Fibroblast of mammary gland (primary cell): ENCODE measurements around the gene MTX1.

Experiments
- DNase-seq: peaks from one replicate; pipeline ENCODE4 v3.0.0-alpha.2; 2010; ENCODE audit warnings: low read depth
- H3K4me3 ChIP-seq: 2 replicates; pipeline ENCODE4 v1.5.1; 2011; ENCODE audit warnings: low read depth, mild to moderate bottlenecking, low read length, moderate library complexity; ENCODE audit not compliant: control insufficient read depth
- CTCF ChIP-seq: conservative IDR thresholded peaks from 2 replicates; pipeline ENCODE4 v1.5.1; 2011; ENCODE audit warnings: low read depth, low read length, inconsistent platforms; ENCODE audit not compliant: control insufficient read depth, insufficient read depth

The MTX1 gene

GRCh38 chr1:155198547-155198906 lies 10.0 kb upstream of the MTX1 start:
- no peak for TF ChIP-seq CTCF
- no peak for DNase-seq
- no peak overlapping the region for H3K4me3 ChIP-seq

DNA sequence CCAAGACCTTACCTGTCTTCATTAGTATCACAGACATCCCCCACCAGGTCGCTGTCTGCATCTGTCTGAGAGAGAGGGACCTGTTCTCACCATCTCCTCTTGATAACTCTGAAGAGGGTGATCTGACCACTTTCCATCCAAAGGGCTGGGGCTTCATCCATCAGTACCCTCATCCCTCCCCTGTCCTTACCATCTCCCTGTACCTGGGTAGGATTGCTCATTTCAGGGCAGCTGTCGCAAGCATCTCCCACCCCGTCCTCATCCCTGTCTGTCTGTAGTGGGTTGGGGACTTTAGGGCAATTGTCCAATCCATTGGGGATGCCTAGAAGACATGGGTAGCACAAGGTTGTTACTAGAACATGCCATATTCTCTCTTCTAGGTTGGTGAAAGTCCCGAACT lies 8.7 kb upstream of the MTX1 start:
- no peak for DNase-seq
- TF ChIP-seq CTCF, result no peak
- H3K4me3 ChIP-seq, result no peak overlapping the region

GRCh38 chr1:155200920-155201319 lies 7.6 kb upstream of the MTX1 start:
- DNase-seq, result no peak
- H3K4me3 ChIP-seq, result no peak overlapping the region
- no peak for TF ChIP-seq CTCF

DNA sequence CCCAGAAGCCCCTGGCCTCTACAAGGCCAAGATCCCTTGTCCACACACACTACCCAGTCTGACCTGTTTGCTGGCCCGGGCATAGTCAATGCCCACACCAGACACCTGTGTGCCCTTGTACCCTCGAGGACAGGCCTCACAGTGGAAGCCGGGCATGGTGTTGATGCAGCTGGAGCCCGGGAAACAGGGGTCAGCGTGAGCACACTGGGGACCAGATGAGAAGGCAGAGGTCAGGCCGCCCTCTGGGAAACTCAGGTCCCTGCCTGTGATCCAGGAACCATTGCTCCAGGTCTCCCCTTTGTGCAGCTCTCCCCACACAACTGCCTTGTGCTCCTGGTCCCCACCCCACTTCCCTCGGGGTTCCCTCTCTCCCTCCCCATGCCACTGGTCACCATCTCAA lies 6.3 kb upstream of the MTX1 start:
- TF ChIP-seq CTCF, result no peak
- DNase-seq, result no peak
- no peak overlapping the region for H3K4me3 ChIP-seq

DNA sequence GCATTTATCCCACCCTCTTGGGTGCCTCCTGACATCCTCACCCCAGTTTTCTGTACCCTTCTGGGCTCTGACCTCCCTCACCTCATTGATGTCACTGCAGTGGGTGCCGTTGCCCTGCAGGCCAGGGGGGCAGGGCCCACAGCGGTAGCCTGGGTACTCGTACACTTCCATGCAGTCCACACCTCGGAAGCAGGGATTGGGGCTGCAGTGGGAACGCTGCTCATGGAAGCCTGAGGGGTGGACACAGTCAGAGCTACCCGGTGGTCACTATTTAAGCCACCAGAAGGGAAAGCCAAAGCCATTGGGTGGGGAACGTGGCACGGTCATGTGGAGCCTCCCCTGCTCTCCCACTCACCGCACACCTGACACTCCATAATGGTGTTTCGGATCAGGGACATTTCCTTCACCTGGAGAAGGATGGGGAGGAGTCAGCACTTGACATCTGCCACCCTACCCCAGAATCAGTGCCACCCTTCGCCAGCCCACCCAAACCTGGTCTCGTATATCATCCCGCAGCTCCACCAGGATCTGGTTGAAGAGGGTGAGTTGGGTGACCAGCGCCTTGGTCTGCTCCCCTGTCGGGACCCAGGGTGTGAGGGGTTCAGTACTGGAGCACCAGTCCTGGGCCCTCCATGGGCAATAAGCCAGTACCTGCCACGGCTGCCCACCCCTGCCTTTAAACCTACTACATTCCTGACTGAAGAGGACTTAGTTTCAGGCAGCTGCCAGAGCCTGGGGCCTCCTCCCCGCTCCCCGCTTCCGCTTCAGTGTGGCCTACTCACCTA lies 5.6 kb upstream of the MTX1 start:
- H3K4me3 ChIP-seq, result no peak overlapping the region
- no peak for DNase-seq
- no peak for TF ChIP-seq CTCF

GRCh38 chr1:155205035-155205434 lies 3.5 kb upstream of the MTX1 start:
- no peak for DNase-seq
- H3K4me3 ChIP-seq, result no peak overlapping the region

More at GRCh38 chr1:155205035-155205434, 3.5 kb upstream of the MTX1 start:
- no peak for TF ChIP-seq CTCF
